ENCODE results near the gene CMC2. TPM values are rescaled to one million over a fixed set of nuclear protein-coding genes. Genes with fewer than 3 reads are reported as not detected.

Gene CMC2
- total RNA-seq = 10 to 100 TPM; 29.7 to 78.1 (median 41.9) TPM

DNA sequence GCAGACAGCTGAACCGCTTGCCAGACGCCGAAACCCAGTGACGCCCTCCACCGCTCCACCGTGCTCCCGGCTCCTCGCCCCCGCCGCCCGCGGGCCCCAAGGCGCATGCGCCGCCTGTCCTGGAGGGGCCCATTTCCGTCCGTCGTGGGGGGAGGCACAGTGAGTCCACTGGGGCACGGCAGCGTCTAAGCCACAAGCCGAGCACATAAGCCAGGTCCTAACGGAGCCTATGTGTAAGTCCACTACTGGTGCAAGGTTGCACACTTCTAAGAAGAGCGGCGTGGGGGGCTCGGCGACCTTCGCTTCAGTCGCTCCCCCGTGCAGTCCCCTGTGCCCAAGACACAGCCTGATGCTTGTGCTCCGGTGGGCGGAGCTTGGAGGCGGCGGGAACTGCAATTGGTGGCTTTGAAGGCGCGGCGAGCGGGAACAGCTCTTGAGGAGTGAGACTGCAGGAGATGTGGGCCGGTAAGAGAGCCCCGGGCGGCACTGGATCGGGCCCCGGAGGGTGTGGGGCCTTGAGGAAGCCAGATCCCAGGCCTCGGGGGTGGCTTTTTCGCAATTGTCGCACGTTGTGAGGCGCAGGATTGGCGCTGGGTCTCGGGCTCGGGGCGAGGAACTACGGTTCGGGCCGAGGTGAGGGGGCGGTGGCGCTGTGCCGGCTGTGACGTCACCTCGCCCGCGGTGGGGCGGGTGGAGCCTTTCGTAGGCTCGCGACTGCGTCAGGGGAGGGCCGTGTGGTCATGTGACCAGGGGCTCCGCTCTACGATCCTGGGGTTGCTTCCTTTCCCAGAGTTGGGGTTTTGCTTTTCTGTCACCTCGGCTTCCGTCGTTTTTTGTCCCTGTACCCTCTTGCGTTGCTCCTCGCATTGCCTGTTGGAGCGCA is at the start of gene CMC2, which contains the start of gene CENPN:
Gene CMC2, minus strand, starts transcription at position 73 of the 883 bp plus-strand sequence. CDS start 9,491 bp downstream, outside the sequence.
Gene CENPN, plus strand, starts transcription at position 402 of the 883 bp plus-strand sequence. CDS start 4,726 bp downstream, outside the sequence.
- WGBS = under 1% methylated on average over 31 of the region's 75 CpGs
- H3K36me3 ChIP-seq = no peaks in the 10 kb centered on the region
- H3K27me3 ChIP-seq = no peaks in the 10 kb centered on the region
- intact Hi-C loops (cut with DNase I) = loop anchor here (10.0 kb wide), 1 partner anchor 68 kb away; the partner anchor contains the start of gene C16orf46
- H3K4me3 ChIP-seq = peak within 1 kb of the TSS; percentile 70 to 100 (median 85)
- peaks cover 25 to 39% (median 34%) of the 10 kb centered on the region in 4 donors for H3K4me1 ChIP-seq
- peak; percentile 100 for DNase-seq (ENCODE audit: extremely low spot score)
- peak within 1 kb of the TSS; percentile 95 to 100 (median 98) for H3K27ac ChIP-seq (replicated peaks in 1 of 4)
- H3K9me3 ChIP-seq = no peaks in the 10 kb centered on the region
- no peak for TF ChIP-seq EP300 (IDR thresholded peaks at IDR 0.05)
- peak; percentile 92 to 96 for TF ChIP-seq POLR2AphosphoS5 (IDR thresholded peaks at IDR 0.05)
- peak; percentile 76 for TF ChIP-seq POLR2A (IDR thresholded peaks at IDR 0.05; ENCODE audit: low read depth)
- TF ChIP-seq, protein P1, sequence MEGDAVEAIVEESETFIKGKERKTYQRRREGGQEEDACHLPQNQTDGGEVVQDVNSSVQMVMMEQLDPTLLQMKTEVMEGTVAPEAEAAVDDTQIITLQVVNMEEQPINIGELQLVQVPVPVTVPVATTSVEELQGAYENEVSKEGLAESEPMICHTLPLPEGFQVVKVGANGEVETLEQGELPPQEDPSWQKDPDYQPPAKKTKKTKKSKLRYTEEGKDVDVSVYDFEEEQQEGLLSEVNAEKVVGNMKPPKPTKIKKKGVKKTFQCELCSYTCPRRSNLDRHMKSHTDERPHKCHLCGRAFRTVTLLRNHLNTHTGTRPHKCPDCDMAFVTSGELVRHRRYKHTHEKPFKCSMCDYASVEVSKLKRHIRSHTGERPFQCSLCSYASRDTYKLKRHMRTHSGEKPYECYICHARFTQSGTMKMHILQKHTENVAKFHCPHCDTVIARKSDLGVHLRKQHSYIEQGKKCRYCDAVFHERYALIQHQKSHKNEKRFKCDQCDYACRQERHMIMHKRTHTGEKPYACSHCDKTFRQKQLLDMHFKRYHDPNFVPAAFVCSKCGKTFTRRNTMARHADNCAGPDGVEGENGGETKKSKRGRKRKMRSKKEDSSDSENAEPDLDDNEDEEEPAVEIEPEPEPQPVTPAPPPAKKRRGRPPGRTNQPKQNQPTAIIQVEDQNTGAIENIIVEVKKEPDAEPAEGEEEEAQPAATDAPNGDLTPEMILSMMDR (IDR thresholded peaks at IDR 0.05) = peak in 1 of 3 experiments; percentile 26

DNA sequence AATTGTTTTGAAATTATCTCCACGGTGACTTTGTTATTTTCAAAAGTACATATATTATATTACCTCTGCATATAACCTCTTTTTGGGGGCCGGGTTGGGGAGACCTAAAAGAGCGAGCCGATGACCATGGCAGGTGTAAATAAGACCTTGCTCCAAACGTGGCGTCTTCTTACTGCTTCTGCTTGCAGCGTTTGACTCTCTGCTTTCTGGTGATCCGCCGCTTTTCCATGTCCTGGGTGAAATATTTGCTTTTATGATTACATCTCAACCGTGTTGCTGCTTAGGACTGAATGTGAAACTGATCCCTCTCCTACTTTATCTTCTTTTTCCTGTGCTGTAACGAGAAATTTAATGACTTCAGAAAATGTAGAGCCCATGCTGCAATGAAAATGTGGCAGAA is 47.1 kb upstream of the CMC2 start:
- WGBS = 84% methylated on average over 11 of the region's 11 CpGs
- no peak overlapping the region for H3K27ac ChIP-seq (replicated peaks in 1 of 4)
- no peaks in the 10 kb centered on the region for H3K4me1 ChIP-seq
- H3K27me3 ChIP-seq = no peaks in the 10 kb centered on the region
- no peak for DNase-seq (ENCODE audit: extremely low spot score)
- TF ChIP-seq EP300 (IDR thresholded peaks at IDR 0.05) (no peak), POLR2A (IDR thresholded peaks at IDR 0.05; ENCODE audit: low read depth) (no peak), POLR2AphosphoS5 (IDR thresholded peaks at IDR 0.05) (no peak)
- TF ChIP-seq, protein P1 (IDR thresholded peaks at IDR 0.05) = no peak
- no peak overlapping the region for H3K4me3 ChIP-seq
- no peaks in the 10 kb centered on the region for H3K36me3 ChIP-seq
- intact Hi-C loops (cut with DNase I) = no loop called here
- peaks cover 0 to 10% (median 0%) of the 10 kb centered on the region in 4 donors for H3K9me3 ChIP-seq

DNA sequence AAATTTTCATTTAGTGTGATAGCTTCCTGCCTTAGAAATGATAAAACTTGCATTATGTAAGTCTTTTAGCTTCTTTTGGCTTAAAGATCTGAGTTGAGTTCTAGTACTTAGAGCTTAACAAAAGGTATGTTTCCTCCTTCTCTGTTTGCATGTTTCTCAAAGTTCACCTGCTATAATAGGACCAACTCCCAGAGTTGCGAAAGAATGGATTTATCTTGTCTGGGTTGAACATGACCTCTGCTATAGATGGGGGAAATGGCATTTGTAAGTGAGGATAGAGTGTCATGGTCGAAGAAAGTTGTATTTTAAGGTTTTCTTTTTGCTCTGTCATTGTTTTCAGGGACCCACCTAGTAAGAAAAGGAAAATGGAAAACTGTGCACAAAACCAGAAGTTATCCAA is 36.1 kb upstream of the CMC2 start:
- no peak overlapping the region for H3K4me3 ChIP-seq
- WGBS = 94% methylated on average over 2 of the region's 2 CpGs
- TF ChIP-seq POLR2A (IDR thresholded peaks at IDR 0.05; ENCODE audit: low read depth) (no peak), POLR2AphosphoS5 (IDR thresholded peaks at IDR 0.05) (no peak), EP300 (IDR thresholded peaks at IDR 0.05) (no peak)
- TF ChIP-seq, protein P1 (IDR thresholded peaks at IDR 0.05) = no peak
- H3K27ac ChIP-seq (replicated peaks in 1 of 4) = no peak overlapping the region
- H3K36me3 ChIP-seq = peaks cover 36 to 61% (median 49%) of the 10 kb centered on the region in 4 donors
- H3K9me3 ChIP-seq = no peaks in the 10 kb centered on the region
- intact Hi-C loops (cut with DNase I) = no loop called here
- DNase-seq (ENCODE audit: extremely low spot score) = no peak
- no peaks in the 10 kb centered on the region for H3K27me3 ChIP-seq
- H3K4me1 ChIP-seq = peaks cover 11 to 24% (median 17%) of the 10 kb centered on the region in 4 donors

DNA sequence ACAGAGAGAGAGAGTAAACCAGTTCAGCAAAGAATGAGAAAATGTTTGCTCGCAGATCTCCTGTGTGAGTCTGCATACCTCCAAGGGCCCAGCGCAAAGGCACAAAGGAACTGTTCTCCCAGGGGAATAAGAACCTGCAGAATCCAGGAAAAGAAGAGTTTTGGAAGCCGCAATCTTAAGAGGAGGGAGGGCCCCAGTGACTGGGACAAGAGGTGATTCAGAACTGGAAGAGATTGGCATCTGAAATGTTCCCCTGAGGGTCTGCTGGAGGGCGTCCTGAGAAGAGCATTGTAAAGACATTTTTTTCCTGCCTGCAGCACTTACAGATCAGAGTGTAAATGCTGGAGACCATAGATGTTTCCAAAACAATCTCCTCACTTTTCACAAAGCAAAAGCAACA is 35.0 kb upstream of the CMC2 start:
- no peaks in the 10 kb centered on the region for H3K9me3 ChIP-seq
- peaks cover 36 to 61% (median 49%) of the 10 kb centered on the region in 4 donors for H3K36me3 ChIP-seq
- no peak for DNase-seq (ENCODE audit: extremely low spot score)
- H3K27ac ChIP-seq (replicated peaks in 1 of 4) = no peak overlapping the region
- WGBS = 92% methylated on average over 4 of the region's 4 CpGs
- H3K4me3 ChIP-seq = no peak overlapping the region
- no peak for TF ChIP-seq POLR2A (IDR thresholded peaks at IDR 0.05; ENCODE audit: low read depth)
- TF ChIP-seq, protein P1 (IDR thresholded peaks at IDR 0.05) = no peak
- intact Hi-C loops (cut with DNase I) = no loop called here
- no peaks in the 10 kb centered on the region for H3K27me3 ChIP-seq
- peaks cover 22 to 35% (median 28%) of the 10 kb centered on the region in 4 donors for H3K4me1 ChIP-seq

Measured in esophagus muscularis mucosa (tissue), 4 donors.